Measurements from ENCODE around the gene CCDC69.
"Not testable (repeated sequence)": the region's sequence is repeated elsewhere in the genome, so short reads cannot be mapped to it uniquely, and the experiment has no call there.

- TF ChIP-seq CTCF (IDR thresholded peaks at IDR 0.05 in 4 of 5, conservative IDR thresholded peaks at IDR 0.05 in 1 of 5); POLR2A (IDR thresholded peaks at IDR 0.05): not testable (repeated sequence)
Observed at GRCh38 chr5:151254990-151255389, 31.1 kb upstream of the CCDC69 start.

Measured in gastrocnemius medialis (tissue), 4 donors.